Mesenchymal stem cell (in vitro differentiated cells and primary cell): Measurements from ENCODE around the gene USP24.

ENCODE experiments used
- DNase-seq: peaks from one replicate; pipeline ENCODE4 v3.0.0-alpha.2; 2013
- H2AFZ ChIP-seq: one replicate; pipeline ENCODE4 v1.6.1; 2013; ENCODE audit warnings: low read depth, mild to moderate bottlenecking, control low read depth, inconsistent platforms, low read length, moderate library complexity
- H2AK5ac ChIP-seq: 2 replicates; pipeline ENCODE4 v1.6.1; 2013; ENCODE audit warnings: low read length, moderate library complexity, mild to moderate bottlenecking, inconsistent platforms; ENCODE audit not compliant: severe bottlenecking
- H2BK120ac ChIP-seq: one replicate; pipeline ENCODE4 v1.6.1; 2013; ENCODE audit warnings: low read depth, mild to moderate bottlenecking, inconsistent platforms, low read length, moderate library complexity
- H2BK12ac ChIP-seq, 2 experiments: one replicate each; pipeline ENCODE4 v1.6.1; 2013; ENCODE audit warnings: inconsistent platforms in 2 of 2, low read length in 2 of 2, mild to moderate bottlenecking in 2 of 2, moderate library complexity in 2 of 2, control low read depth in 1 of 2
- H2BK15ac ChIP-seq: one replicate; pipeline ENCODE4 v1.6.1; 2013; ENCODE audit warnings: mild to moderate bottlenecking, low read depth, inconsistent platforms; ENCODE audit not compliant: poor library complexity, severe bottlenecking
- H2BK5ac ChIP-seq: 2 replicates; pipeline ENCODE4 v1.6.1; 2013; ENCODE audit warnings: low read depth, mild to moderate bottlenecking, low read length, control low read depth, inconsistent platforms; ENCODE audit not compliant: poor library complexity, severe bottlenecking
- H3K14ac ChIP-seq, 2 experiments: one replicate each; pipeline ENCODE4 v1.6.1; 2013; ENCODE audit warnings: inconsistent platforms in 2 of 2, low read length in 2 of 2, control low read depth in 1 of 2, mild to moderate bottlenecking in 1 of 2, moderate library complexity in 1 of 2
- H3K18ac ChIP-seq, 2 experiments: one replicate each; pipeline ENCODE4 v1.6.1; 2013; ENCODE audit warnings: inconsistent platforms in 2 of 2, low read length in 2 of 2, control low read depth in 1 of 2, low read depth in 1 of 2, mild to moderate bottlenecking in 1 of 2
- H3K23ac ChIP-seq, 2 experiments: one replicate each; pipeline ENCODE4 v1.6.1; 2013; ENCODE audit warnings: inconsistent platforms in 2 of 2, low read length in 2 of 2, mild to moderate bottlenecking in 2 of 2, moderate library complexity in 2 of 2, control low read depth in 1 of 2
- H3K27ac ChIP-seq: 2 replicates; pipeline ENCODE4 v1.5.1; 2013; ENCODE audit warnings: mild to moderate bottlenecking, moderate library complexity, low read length, control low read depth, inconsistent platforms; ENCODE audit not compliant: poor library complexity, severe bottlenecking
- H3K27me3 ChIP-seq, 2 experiments: 2 replicates each; pipeline versions ENCODE4 v1.6.1 to v1.7.0; 2013; ENCODE audit warnings: low read length in 2 of 2, mild to moderate bottlenecking in 2 of 2, moderate library complexity in 2 of 2, control low read depth in 1 of 2, inconsistent platforms in 1 of 2; ENCODE audit not compliant: control insufficient read depth in 1 of 2, insufficient read depth in 1 of 2
- H3K36me3 ChIP-seq, 2 experiments: 2 replicates each; pipeline versions ENCODE4 v1.6.1 to v1.7.0; 2013; ENCODE audit warnings: low read length in 2 of 2, control low read depth in 1 of 2, inconsistent platforms in 1 of 2, low read depth in 1 of 2, mild to moderate bottlenecking in 1 of 2; ENCODE audit not compliant: insufficient read depth in 2 of 2, control insufficient read depth in 1 of 2
- H3K4ac ChIP-seq, 2 experiments: one replicate each; pipeline ENCODE4 v1.6.1; 2013; ENCODE audit warnings: inconsistent platforms in 2 of 2, low read length in 2 of 2, mild to moderate bottlenecking in 2 of 2, moderate library complexity in 2 of 2, control low read depth in 1 of 2, low read depth in 1 of 2
- H3K4me1 ChIP-seq: 2 replicates; pipeline ENCODE4 v1.6.1; 2013; ENCODE audit warnings: low read depth, low read length, control low read depth; ENCODE audit not compliant: control insufficient read depth, insufficient read depth
- H3K4me2 ChIP-seq: 2 replicates; pipeline ENCODE4 v1.6.1; 2013; ENCODE audit warnings: low read length, mild to moderate bottlenecking, inconsistent platforms; ENCODE audit not compliant: poor library complexity, severe bottlenecking
- H3K4me3 ChIP-seq, 2 experiments: 2 replicates each; pipeline versions ENCODE4 v1.5.1 to v1.7.0; 2013; ENCODE audit warnings: low read length in 2 of 2, mild to moderate bottlenecking in 2 of 2, control low read depth in 1 of 2, low read depth in 1 of 2; ENCODE audit not compliant: insufficient read depth in 1 of 2
- H3K79me1 ChIP-seq: replicated peaks from 2 replicates; pipeline ENCODE4 v1.6.1; 2013; ENCODE audit warnings: mild to moderate bottlenecking, control low read depth, low read length, inconsistent platforms; ENCODE audit not compliant: poor library complexity, severe bottlenecking
- H3K9ac ChIP-seq: 2 replicates; pipeline ENCODE4 v1.7.0; 2013; ENCODE audit warnings: mild to moderate bottlenecking, low read length, moderate library complexity
- H3K9me3 ChIP-seq: 2 replicates; pipeline ENCODE4 v1.7.0; 2013; ENCODE audit warnings: mild to moderate bottlenecking, low read length; ENCODE audit not compliant: control insufficient read depth
- H4K8ac ChIP-seq: one replicate; pipeline ENCODE4 v1.6.1; 2013; ENCODE audit warnings: inconsistent platforms, mild to moderate bottlenecking, low read length, moderate library complexity
- H4K91ac ChIP-seq: one replicate; pipeline ENCODE4 v1.6.1; 2013; ENCODE audit warnings: mild to moderate bottlenecking, low read length, inconsistent platforms
- WGBS: methylation state at CpG from one replicate; pipeline ENCODE4 v1.1.7; 2013; ENCODE audit warnings: mixed read lengths; 5-methylcytosine and 5-hydroxymethylcytosine counted together

USP24 gene

GRCh38 chr1:55129194-55129728, 85.9 kb downstream of the USP24 start:
- H3K9me3 ChIP-seq: no peaks in the 10 kb centered on the region
- no peak overlapping the region for H3K27ac ChIP-seq
- no peak overlapping the region for H3K4ac ChIP-seq
- no peak overlapping the region for H2BK15ac ChIP-seq
- no peak overlapping the region for H2AFZ ChIP-seq
- no peak overlapping the region for H2AK5ac ChIP-seq
- no peaks in the 10 kb centered on the region for H3K27me3 ChIP-seq
- H2BK12ac ChIP-seq: no peak overlapping the region
- no peak overlapping the region for H3K14ac ChIP-seq
- no peak overlapping the region for H3K18ac ChIP-seq
- peaks cover 18% of the 10 kb centered on the region for H3K79me1 ChIP-seq
- H3K4me1 ChIP-seq: peaks cover 6% of the 10 kb centered on the region
- H3K4me3 ChIP-seq: no peak overlapping the region
- H3K9ac ChIP-seq: no peak overlapping the region
- H4K91ac ChIP-seq: no peak overlapping the region
- H2BK120ac ChIP-seq: no peak overlapping the region
- WGBS: 98% methylated on average over 3 of the region's 4 CpGs
- no peak overlapping the region for H2BK5ac ChIP-seq
- DNase-seq: no peak
- H3K36me3 ChIP-seq: peaks cover 17 to 94% of the 10 kb centered on the region in 2 experiments
- H4K8ac ChIP-seq: no peak overlapping the region
- no peak overlapping the region for H3K23ac ChIP-seq
- H3K4me2 ChIP-seq: no peak overlapping the region

- Histone ChIP-seq H2BK12ac (no peak overlapping the region), H3K18ac (peak overlapping the region; percentile 23 to 34), H3K14ac (no peak overlapping the region), H3K27me3 (no peaks in the 10 kb centered on the region), H3K9me3 (no peaks in the 10 kb centered on the region), H3K79me1 (peaks cover 18% of the 10 kb centered on the region), H2AK5ac (no peak overlapping the region), H2BK120ac (no peak overlapping the region), H3K23ac (no peak overlapping the region), H3K4ac (peak overlapping the region in 1 of 2 experiments; percentile 17), H3K9ac (no peak overlapping the region), H4K8ac (no peak overlapping the region), H2BK5ac (no peak overlapping the region), H2BK15ac (no peak overlapping the region), H3K36me3 (peaks cover 14 to 94% of the 10 kb centered on the region in 2 experiments), H2AFZ (no peak overlapping the region), H3K4me1 (peaks cover 6% of the 10 kb centered on the region), H3K4me2 (no peak overlapping the region), H3K27ac (peak overlapping the region; percentile 50), H3K4me3 (no peak overlapping the region), H4K91ac (no peak overlapping the region)
- 95% methylated on average over 5 of the region's 7 CpGs for WGBS
- no peak for DNase-seq
Measured at GRCh38 chr1:55128418-55128995, 86.7 kb downstream of the USP24 start.

- no peak overlapping the region for H4K91ac ChIP-seq
- peaks cover 6% of the 10 kb centered on the region for H3K4me1 ChIP-seq
- H4K8ac ChIP-seq: peak overlapping the region; percentile 39
- H2AFZ ChIP-seq: no peak overlapping the region
- 1% methylated on average over 3 of the region's 3 CpGs for WGBS
- H2BK120ac ChIP-seq: no peak overlapping the region
- H3K27ac ChIP-seq: peak overlapping the region; percentile 50
- H3K18ac ChIP-seq: peak overlapping the region; percentile 23 to 34
- no peak overlapping the region for H3K4me2 ChIP-seq
- H3K4ac ChIP-seq: peak overlapping the region in 1 of 2 experiments; percentile 17
- H2AK5ac ChIP-seq: peak overlapping the region; percentile 10
- no peaks in the 10 kb centered on the region for H3K9me3 ChIP-seq
- H2BK15ac ChIP-seq: no peak overlapping the region
- H3K4me3 ChIP-seq: no peak overlapping the region
- no peak overlapping the region for H3K9ac ChIP-seq
- peaks cover 16 to 94% of the 10 kb centered on the region in 2 experiments for H3K36me3 ChIP-seq
- no peak overlapping the region for H3K14ac ChIP-seq
- H2BK5ac ChIP-seq: no peak overlapping the region
- H3K27me3 ChIP-seq: no peaks in the 10 kb centered on the region
- H3K23ac ChIP-seq: no peak overlapping the region
- no peak overlapping the region for H2BK12ac ChIP-seq
- DNase-seq: peak; percentile 96
- peaks cover 21% of the 10 kb centered on the region for H3K79me1 ChIP-seq
Measured at GRCh38 chr1:55127827-55128343, 87.3 kb downstream of the USP24 start.

GRCh38 chr1:55124470-55124869, 90.7 kb downstream of the USP24 start:
- Histone ChIP-seq H3K4me3 (no peak overlapping the region), H3K9me3 (no peaks in the 10 kb centered on the region), H4K91ac (no peak overlapping the region), H3K9ac (no peak overlapping the region), H3K27ac (no peak overlapping the region), H3K79me1 (peaks cover 17% of the 10 kb centered on the region), H3K14ac (no peak overlapping the region), H2AK5ac (no peak overlapping the region), H2BK12ac (no peak overlapping the region), H3K4me2 (no peak overlapping the region), H3K18ac (no peak overlapping the region), H2BK120ac (no peak overlapping the region), H3K36me3 (peaks cover 25 to 94% of the 10 kb centered on the region in 2 experiments), H3K23ac (no peak overlapping the region), H2BK5ac (no peak overlapping the region), H4K8ac (no peak overlapping the region), H3K4me1 (peaks cover 4% of the 10 kb centered on the region), H3K27me3 (no peaks in the 10 kb centered on the region), H2AFZ (no peak overlapping the region), H2BK15ac (no peak overlapping the region), H3K4ac (no peak overlapping the region)
- DNase-seq: no peak
- WGBS: 99% methylated on average over 5 of the region's 5 CpGs
